HepG2 (cell line): ENCODE measurements around the gene SDC1. TPM values are rescaled to one million over a fixed set of nuclear protein-coding genes. Genes with fewer than 3 reads are reported as not detected.

Source experiments
- CBX5 ChIP-seq: sonication (generic); formaldehyde crosslinking; IDR thresholded peaks from 2 replicates; pipeline ENCODE4 v1.4.0; 2020; ENCODE audit warnings: missing genetic modification reagents, borderline replicate concordance
- FOXP1 ChIP-seq, 2 experiments: fragments of 450-650 bp in 1 of 2; IDR thresholded peaks; 2 replicates each; pipeline ENCODE4 v1.6.1; 2017 to 2018; ENCODE audit warnings: antibody characterized with exemption in 1 of 2
- GATA4 ChIP-seq: sonication (generic); IDR thresholded peaks from 2 replicates; pipeline ENCODE4 v1.6.1; 2016; ENCODE audit warnings: antibody characterized with exemption, low read depth, borderline replicate concordance
- GATAD1 ChIP-seq: IDR thresholded peaks from 2 replicates; pipeline ENCODE4 v1.6.1; 2016; ENCODE audit warnings: missing genetic modification reagents, missing compliant biosample characterization
- HOXA3 ChIP-seq: sonication (generic); formaldehyde crosslinking; IDR thresholded peaks from 2 replicates; pipeline ENCODE4 v1.5.0; 2020; ENCODE audit warnings: missing genetic modification reagents
- ISX ChIP-seq: sonication (generic); formaldehyde crosslinking; conservative IDR thresholded peaks from 2 replicates; pipeline ENCODE4 v1.5.0; 2020; ENCODE audit warnings: missing genetic modification reagents
- JARID2 ChIP-seq: sonication (generic); formaldehyde crosslinking; IDR thresholded peaks from 2 replicates; pipeline ENCODE4 v1.8.1; 2023; ENCODE audit warnings: missing genetic modification reagents, inconsistent platforms; ENCODE audit not compliant: insufficient replicate concordance
- KDM1A ChIP-seq: IDR thresholded peaks from 2 replicates; pipeline ENCODE4 v1.6.1; 2016; ENCODE audit warnings: missing compliant biosample characterization
- KDM3A ChIP-seq: IDR thresholded peaks from 2 replicates; pipeline ENCODE4 v1.6.1; 2018; ENCODE audit warnings: low read depth, missing compliant biosample characterization
- MIXL1 ChIP-seq: IDR thresholded peaks from 2 replicates; pipeline ENCODE4 v1.6.1; 2016
- MTF1 ChIP-seq: sonication (generic); formaldehyde crosslinking; IDR thresholded peaks from 2 replicates; pipeline ENCODE4 v1.5.0; 2020; ENCODE audit warnings: missing genetic modification reagents
- MXI1 ChIP-seq: IDR thresholded peaks from 3 replicates; pipeline ENCODE4 v1.6.1; 2012; ENCODE audit warnings: low read depth, low read length, inconsistent platforms, borderline replicate concordance
- NFATC3 ChIP-seq: sonication (generic); formaldehyde crosslinking; IDR thresholded peaks from 2 replicates; pipeline ENCODE4 v1.5.1; 2020; ENCODE audit warnings: mild to moderate bottlenecking, missing genetic modification reagents
- PPARG ChIP-seq: conservative IDR thresholded peaks from 2 replicates; pipeline ENCODE4 v1.6.1; 2016; ENCODE audit warnings: missing biosample characterization, missing genetic modification reagents
- RBM39 ChIP-seq: fragments of 200-400 bp; formaldehyde crosslinking; IDR thresholded peaks from one replicate; pipeline ENCODE4 v1.6.1; 2018; ENCODE audit warnings: antibody characterized with exemption, mild to moderate bottlenecking, low read depth, low read length; ENCODE audit not compliant: poor library complexity, severe bottlenecking
- REXO4 ChIP-seq: sonication (generic); formaldehyde crosslinking; IDR thresholded peaks from 2 replicates; pipeline ENCODE4 v1.8.0; 2022; ENCODE audit warnings: missing genetic modification reagents, mild to moderate bottlenecking, borderline replicate concordance
- ZNF17 ChIP-seq: sonication (generic); formaldehyde crosslinking; IDR thresholded peaks from 2 replicates; pipeline ENCODE4 v1.5.0; 2020; ENCODE audit warnings: mild to moderate bottlenecking, missing genetic modification reagents
- ZNF282 ChIP-seq: fragments of 450-650 bp; IDR thresholded peaks from 2 replicates; pipeline ENCODE4 v1.6.1; 2018; ENCODE audit not compliant: partially characterized antibody
- ZNF317 ChIP-seq: sonication (generic); formaldehyde crosslinking; IDR thresholded peaks from 2 replicates; pipeline ENCODE4 v1.5.0; 2020; ENCODE audit warnings: mild to moderate bottlenecking, missing genetic modification reagents
- ZNF431 ChIP-seq: sonication (generic); formaldehyde crosslinking; IDR thresholded peaks from 2 replicates; pipeline ENCODE4 v1.9.0; 2022; ENCODE audit warnings: missing genetic modification reagents, low read depth, mild to moderate bottlenecking, borderline replicate concordance
- ZNF468 ChIP-seq: sonication (generic); formaldehyde crosslinking; IDR thresholded peaks from 2 replicates; pipeline ENCODE4 v1.8.0; 2022; ENCODE audit warnings: mild to moderate bottlenecking, moderate library complexity, missing genetic modification reagents
- ZNF772 ChIP-seq: sonication (generic); formaldehyde crosslinking; IDR thresholded peaks from 2 replicates; pipeline ENCODE4 v1.5.0; 2020; ENCODE audit warnings: mild to moderate bottlenecking, missing genetic modification reagents
- ZNF816 ChIP-seq: sonication (generic); formaldehyde crosslinking; IDR thresholded peaks from 2 replicates; pipeline ENCODE4 v1.8.0; 2022; ENCODE audit warnings: missing genetic modification reagents, mild to moderate bottlenecking, borderline replicate concordance
- ZNF878 ChIP-seq: sonication (generic); formaldehyde crosslinking; IDR thresholded peaks from 2 replicates; pipeline ENCODE4 v1.8.1; 2023; ENCODE audit warnings: mild to moderate bottlenecking, missing genetic modification reagents, moderate library complexity
- polyA plus RNA-seq, 8 experiments: library from polyadenylated mRNA; depleted of rRNA in 3 of 8; stranded (reverse) in 7 of 8; unstranded in 1 of 8; fragments of >200 nt; fragmentation: Illumina TruSeq in 4 of 8; extraction: Trizol in 4 of 8; gene quantifications; 2 replicates each; pipeline versions ENCODE4 v1.2.1 to v1.2.3, GENCODE V29; 2011 to 2016; ENCODE audit warnings: low read depth in 4 of 8, missing spikeins in 1 of 8, mixed read lengths in 1 of 8; ENCODE audit not compliant: insufficient read depth in 1 of 8
- total RNA-seq, 5 experiments: library from RNA; depleted of rRNA; stranded (reverse); fragments of >200 nt; fragmentation: Illumina TruSeq; extraction: Trizol; gene quantifications; 2 replicates each; pipeline ENCODE4 v1.2.3, GENCODE V29; 2016; ENCODE audit warnings: low read depth in 1 of 5
- TF ChIP-seq, protein P1 (sequence below): IDR thresholded peaks from 2 replicates; pipeline ENCODE4 v1.6.1; 2018; ENCODE audit warnings: missing genetic modification reagents
- TF ChIP-seq, protein P2 (sequence below), 2 experiments: sonication (generic) in 1 of 2; formaldehyde crosslinking in 1 of 2; IDR thresholded peaks; 2 replicates each; pipeline versions ENCODE4 v1.4.0 to v1.6.1; 2018 to 2020; ENCODE audit warnings: missing genetic modification reagents in 2 of 2, borderline replicate concordance in 1 of 2, low read depth in 1 of 2, mild to moderate bottlenecking in 1 of 2, missing biosample characterization in 1 of 2
- TF ChIP-seq, protein P3 (sequence below): sonication (generic); formaldehyde crosslinking; IDR thresholded peaks from 2 replicates; pipeline ENCODE4 v1.4.0; 2020; ENCODE audit warnings: mild to moderate bottlenecking, missing genetic modification reagents

The SDC1 gene
- total and polyA plus RNA-seq, 2 of the 13 experiments (the other 11 are each of a cell fraction or from before 2014, with no cell fraction given), result 108 to 119 TPM

DNA sequence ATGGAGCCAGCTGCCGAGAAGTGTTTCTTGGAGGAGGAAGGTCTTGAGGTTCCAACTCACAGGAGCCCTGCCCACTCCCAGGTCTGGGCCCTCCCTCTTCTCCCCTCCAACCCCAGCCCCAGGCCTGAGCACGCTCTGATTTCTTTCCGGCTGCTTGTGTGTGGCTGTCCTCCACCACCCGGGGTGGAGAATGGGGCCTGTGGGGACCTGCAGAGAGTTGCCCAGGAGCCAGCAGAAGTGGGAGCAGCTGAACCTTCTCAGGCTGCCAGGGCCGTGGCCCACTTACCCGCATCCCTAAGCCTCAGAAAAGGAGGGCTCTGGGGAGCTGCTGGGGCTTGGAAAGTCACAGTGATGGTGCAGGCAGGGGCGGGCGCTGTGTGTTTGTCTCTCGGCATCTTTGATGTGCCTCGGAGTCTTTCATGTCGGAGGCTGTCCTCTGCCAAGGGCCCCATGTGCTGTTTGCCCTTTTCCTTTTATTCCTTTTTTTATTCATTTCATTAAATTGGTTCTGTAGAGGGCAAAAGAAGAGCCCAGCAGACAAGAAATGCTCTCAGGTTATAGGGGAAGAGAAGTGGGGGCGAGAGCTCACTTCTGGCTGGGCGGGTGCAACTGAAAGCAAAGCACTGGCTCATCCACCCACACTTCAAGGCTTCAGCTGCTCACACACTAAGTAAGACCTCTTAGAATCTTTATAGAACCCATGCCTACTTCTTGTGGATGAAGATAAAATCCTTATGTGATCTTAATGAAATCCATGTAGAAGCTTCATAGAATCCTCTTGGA is 52.5 kb downstream of the SDC1 start (continued):
- no peak for TF ChIP-seq ZNF282
- no peak for TF ChIP-seq RBM39
- TF ChIP-seq ZNF317 (CRISPR knock-in tag), result no peak
- no peak for TF ChIP-seq ZNF17
- no peak for TF ChIP-seq MXI1
- TF ChIP-seq KDM1A (CRISPR knock-in tag), result no peak
- TF ChIP-seq ZNF431 (CRISPR knock-in tag), result no peak
- no peak for TF ChIP-seq REXO4 (CRISPR knock-in tag)
- TF ChIP-seq, protein P1, sequence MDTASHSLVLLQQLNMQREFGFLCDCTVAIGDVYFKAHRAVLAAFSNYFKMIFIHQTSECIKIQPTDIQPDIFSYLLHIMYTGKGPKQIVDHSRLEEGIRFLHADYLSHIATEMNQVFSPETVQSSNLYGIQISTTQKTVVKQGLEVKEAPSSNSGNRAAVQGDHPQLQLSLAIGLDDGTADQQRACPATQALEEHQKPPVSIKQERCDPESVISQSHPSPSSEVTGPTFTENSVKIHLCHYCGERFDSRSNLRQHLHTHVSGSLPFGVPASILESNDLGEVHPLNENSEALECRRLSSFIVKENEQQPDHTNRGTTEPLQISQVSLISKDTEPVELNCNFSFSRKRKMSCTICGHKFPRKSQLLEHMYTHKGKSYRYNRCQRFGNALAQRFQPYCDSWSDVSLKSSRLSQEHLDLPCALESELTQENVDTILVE, result 0 out of 2 replicates have a peak, but pooled peaks have one; percentile 35
- no peak for TF ChIP-seq MTF1 (CRISPR knock-in tag)
- TF ChIP-seq GATA4, result no peak
- TF ChIP-seq ZNF468 (CRISPR knock-in tag), result no peak
- TF ChIP-seq, protein P2, sequence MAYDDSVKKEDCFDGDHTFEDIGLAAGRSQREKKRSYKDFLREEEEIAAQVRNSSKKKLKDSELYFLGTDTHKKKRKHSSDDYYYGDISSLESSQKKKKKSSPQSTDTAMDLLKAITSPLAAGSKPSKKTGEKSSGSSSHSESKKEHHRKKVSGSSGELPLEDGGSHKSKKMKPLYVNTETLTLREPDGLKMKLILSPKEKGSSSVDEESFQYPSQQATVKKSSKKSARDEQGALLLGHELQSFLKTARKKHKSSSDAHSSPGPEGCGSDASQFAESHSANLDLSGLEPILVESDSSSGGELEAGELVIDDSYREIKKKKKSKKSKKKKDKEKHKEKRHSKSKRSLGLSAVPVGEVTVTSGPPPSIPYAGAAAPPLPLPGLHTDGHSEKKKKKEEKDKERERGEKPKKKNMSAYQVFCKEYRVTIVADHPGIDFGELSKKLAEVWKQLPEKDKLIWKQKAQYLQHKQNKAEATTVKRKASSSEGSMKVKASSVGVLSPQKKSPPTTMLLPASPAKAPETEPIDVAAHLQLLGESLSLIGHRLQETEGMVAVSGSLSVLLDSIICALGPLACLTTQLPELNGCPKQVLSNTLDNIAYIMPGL (CRISPR knock-in tag; IDR thresholded peaks at IDR 0.05; ENCODE audit: borderline replicate concordance in 1 of 2, low read depth in 1 of 2), result no peak
- 0 out of 2 replicates have a peak, but pooled peaks have one; percentile 45 for TF ChIP-seq CBX5 (CRISPR knock-in tag)
- TF ChIP-seq HOXA3, result peak; percentile 52; the same call in 1 of the 2 replicates
- no peak for TF ChIP-seq NFATC3 (CRISPR knock-in tag)
- TF ChIP-seq KDM3A (CRISPR knock-in tag), result no peak
- no peak for TF ChIP-seq FOXP1 (IDR thresholded peaks at IDR 0.05)
- TF ChIP-seq FOXP1 (CRISPR knock-in tag; IDR thresholded peaks at IDR 0.05), result peak; percentile 68; the same call in 1 of the 2 replicates
- TF ChIP-seq GATAD1 (CRISPR knock-in tag), result no peak
- no peak for TF ChIP-seq JARID2 (CRISPR knock-in tag)
- no peak for TF ChIP-seq PPARG
- TF ChIP-seq ZNF772 (CRISPR knock-in tag), result no peak
- TF ChIP-seq ZNF878 (CRISPR knock-in tag), result no peak
- no peak for TF ChIP-seq ISX (CRISPR knock-in tag)
- TF ChIP-seq, protein P3, sequence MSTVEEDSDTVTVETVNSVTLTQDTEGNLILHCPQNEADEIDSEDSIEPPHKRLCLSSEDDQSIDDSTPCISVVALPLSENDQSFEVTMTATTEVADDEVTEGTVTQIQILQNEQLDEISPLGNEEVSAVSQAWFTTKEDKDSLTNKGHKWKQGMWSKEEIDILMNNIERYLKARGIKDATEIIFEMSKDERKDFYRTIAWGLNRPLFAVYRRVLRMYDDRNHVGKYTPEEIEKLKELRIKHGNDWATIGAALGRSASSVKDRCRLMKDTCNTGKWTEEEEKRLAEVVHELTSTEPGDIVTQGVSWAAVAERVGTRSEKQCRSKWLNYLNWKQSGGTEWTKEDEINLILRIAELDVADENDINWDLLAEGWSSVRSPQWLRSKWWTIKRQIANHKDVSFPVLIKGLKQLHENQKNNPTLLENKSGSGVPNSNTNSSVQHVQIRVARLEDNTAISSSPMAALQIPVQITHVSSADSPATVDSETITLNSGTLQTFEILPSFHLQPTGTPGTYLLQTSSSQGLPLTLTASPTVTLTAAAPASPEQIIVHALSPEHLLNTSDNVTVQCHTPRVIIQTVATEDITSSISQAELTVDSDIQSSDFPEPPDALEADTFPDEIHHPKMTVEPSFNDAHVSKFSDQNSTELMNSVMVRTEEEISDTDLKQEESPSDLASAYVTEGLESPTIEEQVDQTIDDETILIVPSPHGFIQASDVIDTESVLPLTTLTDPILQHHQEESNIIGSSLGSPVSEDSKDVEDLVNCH (CRISPR knock-in tag), result no peak
- TF ChIP-seq ZNF816 (CRISPR knock-in tag), result no peak
- no peak for TF ChIP-seq MIXL1
